Uterus (tissue), 4 donors: Measurements from ENCODE around the gene C14orf180. TPM values are rescaled to one million over a fixed set of nuclear protein-coding genes. Genes with fewer than 3 reads are reported as not detected.

ENCODE experiments used
- DNase-seq, 2 donors: peaks; one replicate each; pipeline ENCODE4 v3.0.0-alpha.2; 2019 to 2020
- H3K27ac ChIP-seq, 2 donors: fragments of 200-600 bp; sonication (generic); 1 replicate in 1 of 2; 2 replicates in 1 of 2; pipeline ENCODE4 v1.5.1; 2016 to 2018
- H3K27me3 ChIP-seq, 2 donors: fragments of 200-600 bp; sonication (generic); one replicate each; pipeline ENCODE4 v1.5.1; 2018 to 2019; ENCODE audit warnings: control low read depth in 1 of 2
- H3K36me3 ChIP-seq, 2 donors: fragments of 200-600 bp; sonication (generic); one replicate each; pipeline ENCODE4 v1.5.1; 2019; ENCODE audit warnings: control low read depth in 1 of 2
- H3K4me1 ChIP-seq, 2 donors: fragments of 200-600 bp; sonication (generic); one replicate each; pipeline ENCODE4 v1.5.1; 2018 to 2019; ENCODE audit warnings: control low read depth in 1 of 2
- H3K4me3 ChIP-seq, 2 donors: fragments of 200-600 bp; sonication (generic); 1 replicate in 1 of 2; 2 replicates in 1 of 2; pipeline ENCODE4 v1.5.1; 2018 to 2019; ENCODE audit warnings: mild to moderate bottlenecking in 1 of 2
- H3K9me3 ChIP-seq, 2 donors: fragments of 200-600 bp; sonication (generic); one replicate each; pipeline ENCODE4 v1.5.1; 2019; ENCODE audit warnings: control low read depth in 1 of 2
- POLR2A ChIP-seq, 2 donors: fragments of 450-650 bp; IDR thresholded peaks; one replicate each; pipeline ENCODE4 v1.6.1; 2016; ENCODE audit warnings: antibody characterized with exemption in 2 of 2, mild to moderate bottlenecking in 1 of 2, moderate library complexity in 1 of 2
- intact Hi-C: fragments of 100-400 bp; cut with DNase I; formaldehyde crosslinking; loops from one replicate; pipeline ENCODE4 v1.15.1; 2023; ENCODE audit warnings: low total_unique reads
- total RNA-seq, 4 donors: library from RNA; depleted of rRNA in 3 of 4; stranded (reverse); fragments of >200 nt in 3 of 4; gene quantifications; one replicate each; pipeline versions ENCODE4 v1.1.0 to v1.2.4, GENCODE V29; 2014 to 2023
- TF ChIP-seq, protein P1 (sequence below), 4 experiments: fragments of 200-600 bp in 2 of 4; fragments of 450-650 bp in 2 of 4; sonication (generic) in 2 of 4; IDR thresholded peaks; one replicate each; pipeline ENCODE4 v1.5.1; 2016 to 2019; ENCODE audit warnings: antibody characterized with exemption in 4 of 4, mild to moderate bottlenecking in 2 of 4, moderate library complexity in 1 of 4
- donor health status: DM: yes; HTN: yes; CAD: no.

The C14orf180 gene
- total RNA-seq, result 1 to 10 TPM in 1 of 4 donors, under 1 TPM in 2, not detected in 1; 0.21 to 2.1 (median 0.26) TPM

DNA sequence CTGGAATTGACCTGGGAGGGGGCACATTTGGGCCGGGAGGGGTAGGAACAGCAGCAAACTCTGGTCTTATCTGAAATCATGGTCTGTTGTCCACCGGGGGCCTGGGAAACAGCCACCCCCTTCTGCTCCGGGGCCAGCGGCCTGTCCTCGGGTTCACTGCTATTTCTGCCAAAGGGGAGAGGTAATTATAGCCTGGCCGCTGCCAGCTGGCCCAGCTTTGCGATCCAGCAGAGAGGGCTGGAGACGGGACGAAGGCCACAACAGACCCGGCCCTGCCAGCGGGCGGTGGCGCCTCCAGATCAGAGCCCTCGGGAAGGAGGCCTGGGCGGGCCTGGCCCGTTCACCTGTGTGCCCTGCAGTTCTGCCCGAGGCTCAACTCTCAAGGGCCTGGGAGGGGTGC, at the start of gene C14orf180:
C14orf180 (plus strand) TSS at position 258 of the 400 bp plus-strand sequence. CDS start 6,667 bp downstream, outside the sequence.
- TF ChIP-seq POLR2A (IDR thresholded peaks at IDR 0.05), result no peak
- TF ChIP-seq, protein P1, sequence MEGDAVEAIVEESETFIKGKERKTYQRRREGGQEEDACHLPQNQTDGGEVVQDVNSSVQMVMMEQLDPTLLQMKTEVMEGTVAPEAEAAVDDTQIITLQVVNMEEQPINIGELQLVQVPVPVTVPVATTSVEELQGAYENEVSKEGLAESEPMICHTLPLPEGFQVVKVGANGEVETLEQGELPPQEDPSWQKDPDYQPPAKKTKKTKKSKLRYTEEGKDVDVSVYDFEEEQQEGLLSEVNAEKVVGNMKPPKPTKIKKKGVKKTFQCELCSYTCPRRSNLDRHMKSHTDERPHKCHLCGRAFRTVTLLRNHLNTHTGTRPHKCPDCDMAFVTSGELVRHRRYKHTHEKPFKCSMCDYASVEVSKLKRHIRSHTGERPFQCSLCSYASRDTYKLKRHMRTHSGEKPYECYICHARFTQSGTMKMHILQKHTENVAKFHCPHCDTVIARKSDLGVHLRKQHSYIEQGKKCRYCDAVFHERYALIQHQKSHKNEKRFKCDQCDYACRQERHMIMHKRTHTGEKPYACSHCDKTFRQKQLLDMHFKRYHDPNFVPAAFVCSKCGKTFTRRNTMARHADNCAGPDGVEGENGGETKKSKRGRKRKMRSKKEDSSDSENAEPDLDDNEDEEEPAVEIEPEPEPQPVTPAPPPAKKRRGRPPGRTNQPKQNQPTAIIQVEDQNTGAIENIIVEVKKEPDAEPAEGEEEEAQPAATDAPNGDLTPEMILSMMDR (IDR thresholded peaks at IDR 0.05), result no peak
- Histone ChIP-seq H3K4me1 (no peaks in the 10 kb centered on the region), H3K27me3 (no peaks in the 10 kb centered on the region), H3K36me3 (no peaks in the 10 kb centered on the region), H3K4me3 (no peak within 1 kb of the TSS), H3K9me3 (no peaks in the 10 kb centered on the region), H3K27ac (no peak within 1 kb of the TSS)
- DNase-seq, result no peak
- intact Hi-C loops, result no loop called here

DNA sequence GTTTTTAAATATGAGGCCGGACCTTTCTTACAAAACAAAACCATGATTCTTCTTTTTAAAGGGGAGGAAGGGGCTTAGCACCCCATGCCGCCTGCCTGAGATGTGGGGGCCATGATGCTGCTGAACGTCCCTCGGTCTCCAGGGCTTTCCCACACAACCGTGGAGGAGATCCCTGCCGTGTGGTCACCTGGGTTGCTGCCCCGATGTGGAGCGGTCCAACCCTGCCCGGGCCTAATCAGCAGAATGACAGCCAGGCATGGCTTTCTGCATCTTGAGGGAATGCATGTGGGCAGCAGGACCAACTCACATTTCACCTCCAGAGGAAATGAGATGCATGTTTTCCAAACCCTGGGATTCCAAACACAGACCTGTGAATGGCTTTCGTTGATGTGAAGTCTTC, 48.9 kb upstream of the C14orf180 start:
- intact Hi-C loops, result no loop called here
- H3K9me3 ChIP-seq, result no peaks in the 10 kb centered on the region
- TF ChIP-seq, protein P1 (IDR thresholded peaks at IDR 0.05), result no peak
- TF ChIP-seq POLR2A (IDR thresholded peaks at IDR 0.05), result no peak
- H3K27me3 ChIP-seq, result no peaks in the 10 kb centered on the region
- H3K27ac ChIP-seq, result no peak overlapping the region
- no peaks in the 10 kb centered on the region for H3K4me1 ChIP-seq
- H3K36me3 ChIP-seq, result no peaks in the 10 kb centered on the region
- DNase-seq, result no peak
- no peak overlapping the region for H3K4me3 ChIP-seq

DNA sequence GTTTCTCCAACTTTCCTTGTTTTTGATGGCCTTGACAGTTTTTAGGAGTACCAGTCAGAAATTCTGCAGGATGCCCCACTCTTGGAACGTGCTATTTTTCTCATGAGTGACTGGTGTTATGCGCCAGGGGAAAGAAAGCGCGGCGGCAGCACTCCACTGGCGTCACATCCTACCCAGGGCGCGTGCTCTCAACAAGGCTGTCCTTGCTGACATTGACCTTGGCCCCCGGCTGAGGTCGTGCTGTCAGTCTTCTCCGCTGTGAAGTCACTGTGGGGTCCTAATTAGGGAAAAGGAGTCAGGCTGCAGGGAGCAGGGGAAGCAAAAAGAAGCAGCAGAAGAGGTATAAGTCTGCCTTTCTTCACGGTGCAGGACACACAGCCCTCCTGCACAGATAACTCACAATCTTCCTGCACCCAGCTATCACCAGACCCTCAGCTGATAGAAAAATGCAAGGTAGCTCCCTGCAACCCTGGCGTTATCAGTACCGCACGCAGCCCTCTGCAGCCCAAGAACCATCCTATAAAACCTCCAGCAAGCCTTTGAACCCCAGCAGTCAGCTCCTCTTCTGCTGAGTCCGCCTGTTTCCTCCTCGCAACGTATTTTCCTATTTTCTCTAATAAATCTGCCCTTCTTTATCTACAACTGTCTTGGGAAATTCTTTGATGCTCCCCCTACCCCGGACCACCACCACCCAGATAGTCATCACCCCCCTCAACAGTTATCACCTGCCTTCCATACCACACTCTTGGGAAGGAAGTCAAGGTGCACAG, 48.0 kb upstream of the C14orf180 start:
- Histone ChIP-seq H3K9me3 (no peaks in the 10 kb centered on the region), H3K4me1 (no peaks in the 10 kb centered on the region), H3K27ac (no peak overlapping the region), H3K4me3 (no peak overlapping the region), H3K36me3 (no peaks in the 10 kb centered on the region), H3K27me3 (no peaks in the 10 kb centered on the region)
- intact Hi-C loops, result no loop called here
- DNase-seq, result no peak
- TF ChIP-seq, protein P1 (IDR thresholded peaks at IDR 0.05), result no peak

DNA sequence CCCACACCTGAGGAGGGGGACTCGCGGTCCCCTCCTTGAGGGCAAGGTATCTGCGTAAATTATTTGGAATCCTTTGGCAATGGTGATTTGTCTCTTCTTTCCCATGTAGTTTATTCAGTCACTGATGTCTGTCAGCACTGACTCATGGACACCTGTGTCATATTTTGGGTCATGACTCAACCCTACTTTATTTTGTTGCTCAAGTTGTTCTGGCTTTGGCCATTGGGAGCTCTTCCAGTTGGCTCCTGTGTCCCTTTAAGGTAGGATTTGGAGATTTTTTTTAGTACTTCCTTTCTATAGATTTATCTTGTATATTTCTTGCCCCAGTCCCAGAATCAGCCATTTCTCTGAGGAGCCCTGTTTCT, 47.4 kb upstream of the C14orf180 start:
- TF ChIP-seq, protein P1 (IDR thresholded peaks at IDR 0.05), result no peak
- no peak for TF ChIP-seq POLR2A (IDR thresholded peaks at IDR 0.05)
- no peak overlapping the region for H3K27ac ChIP-seq
- H3K4me1 ChIP-seq, result no peaks in the 10 kb centered on the region
- no peak overlapping the region for H3K4me3 ChIP-seq
- H3K36me3 ChIP-seq, result no peaks in the 10 kb centered on the region
- intact Hi-C loops, result no loop called here
- no peak for DNase-seq
- no peaks in the 10 kb centered on the region for H3K9me3 ChIP-seq
- no peaks in the 10 kb centered on the region for H3K27me3 ChIP-seq

DNA sequence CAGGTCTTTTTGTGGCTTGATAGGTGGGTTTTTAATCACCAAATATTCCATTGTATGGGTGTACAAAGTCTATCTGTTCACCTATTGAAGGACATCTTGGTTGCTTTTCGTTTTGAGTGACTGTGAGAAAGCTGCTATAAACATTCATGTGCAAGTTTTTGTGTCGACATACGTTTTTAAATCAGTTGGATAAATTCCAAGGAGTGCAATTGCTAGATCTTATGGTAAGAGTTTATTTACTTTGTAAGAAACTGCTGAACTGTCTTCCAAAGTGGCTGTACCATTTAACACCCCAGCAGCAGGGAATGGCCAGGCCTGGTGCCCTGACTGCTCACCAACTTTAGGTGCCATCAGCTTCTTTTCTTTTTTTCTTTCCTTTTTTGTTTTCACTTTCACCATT, 45.5 kb upstream of the C14orf180 start:
- intact Hi-C loops, result no loop called here
- Histone ChIP-seq H3K4me3 (no peak overlapping the region), H3K27ac (no peak overlapping the region)

More for the DNA sequence above, 45.5 kb upstream of the C14orf180 start:
- DNase-seq, result no peak
- no peaks in the 10 kb centered on the region for H3K9me3 ChIP-seq
- no peaks in the 10 kb centered on the region for H3K27me3 ChIP-seq
- TF ChIP-seq, protein P1 (IDR thresholded peaks at IDR 0.05), result no peak
- TF ChIP-seq POLR2A (IDR thresholded peaks at IDR 0.05), result no peak
- H3K36me3 ChIP-seq, result no peaks in the 10 kb centered on the region
- H3K4me1 ChIP-seq, result no peaks in the 10 kb centered on the region
